Measurements from ENCODE around the gene NOL7. TPM values are rescaled to one million over a fixed set of nuclear protein-coding genes. Genes with fewer than 3 reads are reported as not detected.
A peak's percentile ranks its signal among the peaks of the same experiment; 100 is the strongest.

NOL7 gene
- total RNA-seq = 10 to 100 TPM; 88.0 to 94.9 TPM

DNA sequence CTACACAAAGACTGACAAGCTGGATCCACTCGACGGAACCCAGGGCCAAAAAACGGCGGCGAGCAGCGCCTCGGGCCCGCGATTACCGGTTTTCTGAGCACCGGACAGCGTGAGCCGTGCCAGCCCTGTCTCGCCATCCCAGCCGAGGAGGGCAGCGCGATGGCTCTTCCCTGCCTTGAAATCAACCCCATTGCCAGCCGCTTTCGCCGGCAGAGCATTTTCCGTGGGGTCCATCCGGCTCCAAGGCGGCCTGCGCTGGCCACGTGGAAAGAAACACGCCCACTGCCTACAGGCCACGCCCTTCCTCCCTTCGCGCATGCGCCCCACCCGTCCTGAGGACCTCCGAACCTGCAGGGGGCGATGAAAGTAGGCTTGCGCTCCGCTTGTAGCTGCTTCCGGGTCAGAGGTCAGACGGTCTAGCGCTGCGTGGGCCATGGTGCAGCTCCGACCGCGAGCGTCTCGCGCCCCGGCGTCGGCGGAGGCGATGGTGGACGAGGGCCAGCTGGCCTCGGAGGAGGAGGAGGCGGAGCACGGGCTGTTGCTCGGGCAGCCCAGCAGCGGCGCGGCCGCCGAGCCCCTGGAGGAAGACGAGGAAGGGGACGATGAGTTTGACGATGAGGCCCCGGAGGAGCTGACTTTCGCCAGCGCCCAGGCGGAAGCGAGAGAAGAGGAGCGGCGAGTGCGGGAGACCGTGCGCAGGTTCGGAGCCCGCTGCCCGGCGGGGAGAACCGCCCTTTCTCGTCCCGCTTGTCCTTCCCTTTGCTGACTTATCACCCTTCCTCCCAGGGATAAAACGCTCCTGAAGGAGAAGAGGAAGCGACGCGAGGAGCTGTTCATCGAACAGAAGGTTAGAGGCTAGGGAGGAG, at the start of gene NOL7:
NOL7 (plus strand) TSS at position 410 of the 866 bp plus-strand sequence; CDS start at position 434, 24 bp downstream.
- peaks cover 44% of the 10 kb centered on the region for H3K4me1 Mint-ChIP-seq (ENCODE audit: low read depth)
- intact Hi-C loops (cut with micrococcal nuclease) = loop anchor here (1.0 to 5.0 kb wide), 4 partner anchors 41 to 172 kb away; partner anchors contain the start of gene SIRT5
- POLR2A ChIA-PET = interaction anchor here (0.7 to 4.7 kb wide), 13 partner anchors 9 to 312 kb away, joined by 3 to 32 read pairs (median 5); partner anchors contain the start of genes MCUR1, RANBP9, SIRT5 and TBC1D7
- CTCF ChIA-PET = interaction anchor here (0.8 to 6.9 kb wide), 32 partner anchors 9 to 311 kb away, joined by 3 to 76 read pairs (median 4); partner anchors contain the start of genes RANBP9, SIRT5 and TBC1D7
- no peaks in the 10 kb centered on the region for H3K9me3 Mint-ChIP-seq
- peak within 1 kb of the TSS; percentile 87 for H3K4me3 Mint-ChIP-seq
- H3K27ac Mint-ChIP-seq = peak within 1 kb of the TSS; percentile 92
- H3K27me3 Mint-ChIP-seq = no peaks in the 10 kb centered on the region
- peaks cover 30% of the 10 kb centered on the region for H3K36me3 Mint-ChIP-seq
- peak; percentile 99 for DNase-seq

DNA sequence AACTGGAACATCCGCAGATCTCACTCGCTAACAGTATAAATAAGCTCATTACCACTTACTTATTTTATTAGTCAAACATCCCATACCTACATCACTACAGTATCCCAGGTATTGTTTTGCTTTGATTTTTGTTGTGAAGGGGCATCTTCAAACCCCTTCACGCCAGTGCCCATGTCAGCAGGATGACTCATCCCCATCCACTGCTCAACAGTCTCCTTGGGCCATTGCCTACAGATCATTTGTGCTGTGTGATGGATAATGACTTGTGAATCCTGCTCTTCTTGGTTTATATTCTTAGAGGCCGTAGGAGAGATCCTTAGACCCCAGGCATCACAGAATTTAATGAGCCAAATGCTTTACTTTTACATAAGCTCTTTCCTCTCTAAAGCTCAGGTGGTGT, 49.2 kb upstream of the NOL7 start:
- H3K36me3 Mint-ChIP-seq = no peaks in the 10 kb centered on the region
- no peak overlapping the region for H3K27ac Mint-ChIP-seq
- H3K27me3 Mint-ChIP-seq = peaks cover 5% of the 10 kb centered on the region
- no peak overlapping the region for H3K4me3 Mint-ChIP-seq
- intact Hi-C loops (cut with micrococcal nuclease) = no loop called here
- no peak for DNase-seq
- no peaks in the 10 kb centered on the region for H3K9me3 Mint-ChIP-seq
- CTCF ChIA-PET = no interaction called here
- POLR2A ChIA-PET = no interaction called here
- no peaks in the 10 kb centered on the region for H3K4me1 Mint-ChIP-seq (ENCODE audit: low read depth)

DNA sequence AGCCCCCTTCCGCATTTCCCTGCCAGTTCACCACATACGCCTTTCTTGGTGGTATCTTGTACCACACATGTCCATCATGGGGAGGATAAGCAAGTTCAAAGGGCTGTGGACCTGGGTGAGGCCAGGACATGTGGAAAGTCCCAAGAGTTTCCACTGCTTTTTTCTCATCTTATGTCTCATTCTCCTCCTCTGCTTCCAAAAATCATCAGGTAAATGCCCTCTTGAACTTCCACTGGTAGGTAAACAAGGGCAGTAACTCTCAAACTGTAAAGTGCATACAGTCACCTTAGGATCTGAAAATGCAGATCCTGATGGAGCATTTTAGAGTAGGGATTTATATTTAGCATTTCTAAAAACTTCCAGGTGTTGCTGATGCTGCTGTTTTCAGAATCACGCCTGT, 48.6 kb upstream of the NOL7 start:
- Mint-ChIP-seq H3K27ac (no peak overlapping the region), H3K9me3 (no peaks in the 10 kb centered on the region), H3K36me3 (no peaks in the 10 kb centered on the region), H3K4me3 (no peak overlapping the region), H3K27me3 (peaks cover 5% of the 10 kb centered on the region), H3K4me1 (ENCODE audit: low read depth) (no peaks in the 10 kb centered on the region)
- no peak for DNase-seq
- intact Hi-C loops (cut with micrococcal nuclease) = no loop called here
- POLR2A ChIA-PET = no interaction called here
- CTCF ChIA-PET = no interaction called here

DNA sequence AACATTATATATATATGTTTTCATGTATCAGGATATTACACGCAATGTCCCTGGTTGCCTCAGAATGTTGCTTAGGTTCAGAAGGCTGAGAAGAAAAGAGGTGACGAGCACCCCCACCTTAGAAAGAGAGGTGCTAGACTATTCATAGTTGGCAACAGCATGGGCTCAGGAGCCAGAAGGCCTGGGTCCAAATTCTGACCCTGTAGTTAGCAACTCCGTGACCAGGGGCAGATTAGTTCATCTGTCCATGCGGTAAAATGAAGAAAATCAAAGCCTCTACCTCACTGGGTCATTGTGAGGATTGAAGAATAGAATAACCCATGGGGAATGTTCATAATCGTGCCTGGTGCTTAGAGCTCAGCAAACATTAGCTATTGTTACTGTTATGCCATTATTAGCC, 46.2 kb upstream of the NOL7 start:
- no peak for DNase-seq
- no peak overlapping the region for H3K4me3 Mint-ChIP-seq
- ChIA-PET POLR2A (no interaction called here), CTCF (no interaction called here)
- H3K4me1 Mint-ChIP-seq (ENCODE audit: low read depth) = peaks cover 8% of the 10 kb centered on the region
- H3K9me3 Mint-ChIP-seq = no peaks in the 10 kb centered on the region
- no peak overlapping the region for H3K27ac Mint-ChIP-seq
- H3K27me3 Mint-ChIP-seq = peaks cover 5% of the 10 kb centered on the region
- intact Hi-C loops (cut with micrococcal nuclease) = no loop called here
- H3K36me3 Mint-ChIP-seq = no peaks in the 10 kb centered on the region

- Mint-ChIP-seq H3K27me3 (peaks cover 3% of the 10 kb centered on the region), H3K36me3 (no peaks in the 10 kb centered on the region), H3K9me3 (no peaks in the 10 kb centered on the region), H3K4me1 (ENCODE audit: low read depth) (peaks cover 13% of the 10 kb centered on the region), H3K4me3 (no peak overlapping the region), H3K27ac (no peak overlapping the region)
- CTCF ChIA-PET = interaction anchor here (5.2 kb wide), 1 partner anchor 42 kb away, joined by 76 read pairs; the partner anchor contains the start of gene NOL7
- intact Hi-C loops (cut with micrococcal nuclease) = loop anchor here (10.0 kb wide), 1 partner anchor 503 kb away; no protein-coding TSS in a partner anchor
- POLR2A ChIA-PET = no interaction called here
- DNase-seq = no peak
Measured at GRCh38 chr6:13572240-13572639, 42.9 kb upstream of the NOL7 start.

GRCh38 chr6:13572951-13573654, 42.0 kb upstream of the NOL7 start:
- peaks cover 5% of the 10 kb centered on the region for H3K9me3 Mint-ChIP-seq
- H3K36me3 Mint-ChIP-seq = peaks cover 2% of the 10 kb centered on the region
- CTCF ChIA-PET = interaction anchor here (0.6 to 5.2 kb wide), 8 partner anchors 10 to 244 kb away, joined by 3 to 76 read pairs (median 20); partner anchors contain the start of genes NOL7 and TBC1D7
- intact Hi-C loops (cut with micrococcal nuclease) = loop anchor here (10.0 kb wide), 1 partner anchor 502 kb away; no protein-coding TSS in a partner anchor
- DNase-seq = no peak
- H3K27ac Mint-ChIP-seq = peak overlapping the region; percentile 87
- peaks cover 13% of the 10 kb centered on the region for H3K4me1 Mint-ChIP-seq (ENCODE audit: low read depth)
- POLR2A ChIA-PET = interaction anchor here (0.9 to 1.3 kb wide), 2 partner anchors 42 to 244 kb away, joined by 3 to 5 read pairs; partner anchors contain the start of gene TBC1D7
- peaks cover 3% of the 10 kb centered on the region for H3K27me3 Mint-ChIP-seq
- peak overlapping the region; percentile 75 for H3K4me3 Mint-ChIP-seq

DNA sequence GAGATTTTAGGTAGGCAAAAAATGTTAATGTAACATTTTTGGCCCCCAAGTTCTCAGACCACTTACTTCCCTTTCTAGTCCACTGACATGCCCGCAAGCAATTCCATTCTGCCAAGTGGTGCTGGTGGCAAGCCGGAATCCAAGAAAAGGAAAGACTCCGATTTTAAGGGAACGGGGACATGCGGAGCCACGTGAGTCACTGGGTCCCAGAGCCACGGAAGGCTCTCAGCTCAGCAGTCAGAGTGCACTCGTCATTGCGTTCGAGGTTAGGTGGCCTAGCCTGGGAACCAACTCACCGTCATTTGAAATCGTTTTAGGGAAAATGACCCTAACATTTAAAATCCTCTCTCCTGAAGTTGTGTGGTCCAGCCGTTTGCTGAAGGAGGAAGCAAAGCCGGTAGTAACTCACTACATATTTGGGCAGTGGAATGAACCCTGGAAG, 41.4 kb upstream of the NOL7 start:
- Mint-ChIP-seq H3K4me3 (peak overlapping the region; percentile 75), H3K27ac (peak overlapping the region; percentile 87), H3K36me3 (peaks cover 3% of the 10 kb centered on the region), H3K4me1 (ENCODE audit: low read depth) (peaks cover 13% of the 10 kb centered on the region), H3K27me3 (peaks cover under 1% of the 10 kb centered on the region), H3K9me3 (peaks cover 6% of the 10 kb centered on the region)
- peak; percentile 41 for DNase-seq
- CTCF ChIA-PET = interaction anchor here (0.6 to 5.2 kb wide), 9 partner anchors 11 to 244 kb away, joined by 3 to 76 read pairs (median 11); partner anchors contain the start of genes NOL7 and TBC1D7
- POLR2A ChIA-PET = interaction anchor here (0.9 to 2.0 kb wide), 7 partner anchors 10 to 271 kb away, joined by 3 to 29 read pairs (median 5); partner anchors contain the start of genes GFOD1, NOL7 and TBC1D7
- intact Hi-C loops (cut with micrococcal nuclease) = loop anchor here (1.0 to 10.0 kb wide), 6 partner anchors 42 to 501 kb away; partner anchors contain the start of genes MCUR1, NOL7 and RANBP9

- Mint-ChIP-seq H3K4me3 (peak overlapping the region; percentile 98), H3K27ac (peak overlapping the region; percentile 100), H3K27me3 (no peaks in the 10 kb centered on the region), H3K9me3 (peaks cover 6% of the 10 kb centered on the region), H3K4me1 (ENCODE audit: low read depth) (peaks cover 13% of the 10 kb centered on the region), H3K36me3 (peaks cover 3% of the 10 kb centered on the region)
- intact Hi-C loops (cut with micrococcal nuclease) = loop anchor here (1.0 to 10.0 kb wide), 6 partner anchors 41 to 501 kb away; partner anchors contain the start of genes MCUR1, NOL7 and RANBP9
- CTCF ChIA-PET = interaction anchor here (0.6 to 5.2 kb wide), 37 partner anchors 10 to 473 kb away, joined by 3 to 76 read pairs (median 6); partner anchors contain the start of genes GFOD1, MCUR1, NOL7 and TBC1D7
- DNase-seq = peak; percentile 94
- POLR2A ChIA-PET = interaction anchor here (0.8 to 2.0 kb wide), 11 partner anchors 11 to 271 kb away, joined by 3 to 39 read pairs (median 5); partner anchors contain the start of genes GFOD1, MCUR1, NOL7 and TBC1D7
Measured at GRCh38 chr6:13574149-13574570, 41.0 kb upstream of the NOL7 start.

- Mint-ChIP-seq H3K27me3 (no peaks in the 10 kb centered on the region), H3K4me3 (peak within 1 kb of the TSS; percentile 98), H3K36me3 (peaks cover 3% of the 10 kb centered on the region), H3K27ac (peak within 1 kb of the TSS; percentile 100), H3K4me1 (ENCODE audit: low read depth) (peaks cover 13% of the 10 kb centered on the region), H3K9me3 (peaks cover 6% of the 10 kb centered on the region)
- DNase-seq = peak; percentile 91
- intact Hi-C loops (cut with micrococcal nuclease) = loop anchor here (1.0 to 10.0 kb wide), 11 partner anchors 41 to 500 kb away; partner anchors contain the start of genes MCUR1, NOL7, RANBP9 and TBC1D7
- POLR2A ChIA-PET = interaction anchor here (0.8 to 2.0 kb wide), 13 partner anchors 12 to 272 kb away, joined by 3 to 39 read pairs (median 5); partner anchors contain the start of genes GFOD1, MCUR1, NOL7 and TBC1D7
- CTCF ChIA-PET = interaction anchor here (0.6 to 5.2 kb wide), 53 partner anchors 10 to 663 kb away, joined by 3 to 76 read pairs (median 4); partner anchors contain the start of genes GFOD1, MCUR1, NOL7 and TBC1D7
Measured at GRCh38 chr6:13574571-13575376, 40.4 kb upstream of the NOL7 start, which contains the start of gene SIRT5. SIRT5 (plus strand) TSS chr6:13574601; CDS start chr6:13584111, 9,510 bp downstream.

DNA sequence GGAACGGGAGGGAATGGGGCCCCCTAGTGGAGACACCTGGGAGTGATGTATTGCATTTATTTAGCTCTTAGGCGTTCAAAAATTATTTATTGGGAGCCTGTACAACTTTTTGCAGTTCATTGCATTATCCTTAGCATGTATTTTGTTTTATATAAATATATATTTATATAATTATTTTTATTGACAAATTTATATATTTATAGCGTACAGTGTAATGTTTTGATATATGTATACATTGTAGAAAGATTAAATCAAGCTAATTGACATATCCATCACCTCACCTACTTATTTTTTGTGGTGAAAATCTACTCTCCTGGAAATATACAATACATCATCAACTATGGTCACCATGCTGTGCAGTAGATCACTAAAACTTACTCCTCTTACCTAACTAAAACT, 39.8 kb upstream of the NOL7 start:
- POLR2A ChIA-PET = interaction anchor here (0.7 to 2.0 kb wide), 10 partner anchors 29 to 246 kb away, joined by 3 to 39 read pairs (median 8); partner anchors contain the start of genes GFOD1, NOL7 and TBC1D7
- Mint-ChIP-seq H3K27me3 (no peaks in the 10 kb centered on the region), H3K9me3 (peaks cover 6% of the 10 kb centered on the region), H3K4me3 (peak overlapping the region; percentile 98), H3K27ac (peak overlapping the region; percentile 100), H3K4me1 (ENCODE audit: low read depth) (peaks cover 13% of the 10 kb centered on the region), H3K36me3 (peaks cover 3% of the 10 kb centered on the region)
- intact Hi-C loops (cut with micrococcal nuclease) = loop anchor here (1.0 to 10.0 kb wide), 6 partner anchors 89 to 499 kb away; partner anchors contain the start of gene TBC1D7
- no peak for DNase-seq
- CTCF ChIA-PET = interaction anchor here (0.5 to 5.2 kb wide), 42 partner anchors 9 to 664 kb away, joined by 3 to 76 read pairs (median 6); partner anchors contain the start of genes GFOD1, MCUR1, NOL7 and TBC1D7

All from activated CD4-positive, alpha-beta memory T cell treated with anti-CD3 and anti-CD28 coated beads for 36 hours (primary cell).